ENCODE data around the gene PBX2. TPM values are rescaled to one million over a fixed set of nuclear protein-coding genes. Genes with fewer than 3 reads are reported as not detected.
"Not testable (repeated sequence)": the region's sequence is repeated elsewhere in the genome, so short reads cannot be mapped to it uniquely, and the experiment has no call there.

The PBX2 gene, protein sequence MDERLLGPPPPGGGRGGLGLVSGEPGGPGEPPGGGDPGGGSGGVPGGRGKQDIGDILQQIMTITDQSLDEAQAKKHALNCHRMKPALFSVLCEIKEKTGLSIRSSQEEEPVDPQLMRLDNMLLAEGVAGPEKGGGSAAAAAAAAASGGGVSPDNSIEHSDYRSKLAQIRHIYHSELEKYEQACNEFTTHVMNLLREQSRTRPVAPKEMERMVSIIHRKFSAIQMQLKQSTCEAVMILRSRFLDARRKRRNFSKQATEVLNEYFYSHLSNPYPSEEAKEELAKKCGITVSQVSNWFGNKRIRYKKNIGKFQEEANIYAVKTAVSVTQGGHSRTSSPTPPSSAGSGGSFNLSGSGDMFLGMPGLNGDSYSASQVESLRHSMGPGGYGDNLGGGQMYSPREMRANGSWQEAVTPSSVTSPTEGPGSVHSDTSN
- 82.6 and 84.4 TPM in 2 replicates for total RNA-seq

- intact Hi-C loops (cut with micrococcal nuclease), result loop anchor here (1.0 to 10.0 kb wide), 3 partner anchors 12 to 1845 kb away; partner anchors contain the start of genes ATF6B, RNF5 and RPP21
These were observed at the start of gene PBX2 for GRCh38 chr6:32190054-32190851. TSS of gene PBX2 (minus strand) at chr6:32190202. CDS start at chr6:32189915, 287 bp downstream.

- intact Hi-C loops (cut with micrococcal nuclease), result no loop called here
These were observed 49.5 kb upstream of the PBX2 start for GRCh38 chr6:32239462-32239861.

- intact Hi-C loops (cut with micrococcal nuclease), result no loop called here
These were observed 44.9 kb upstream of the PBX2 start for GRCh38 chr6:32234934-32235333.

- intact Hi-C loops (cut with micrococcal nuclease), result no loop called here
These were observed 36.4 kb upstream of the PBX2 start for GRCh38 chr6:32226434-32226833.

GRCh38 chr6:32224696-32225095, 34.7 kb upstream of the PBX2 start:
- intact Hi-C loops (cut with micrococcal nuclease), result no loop called here

DNA sequence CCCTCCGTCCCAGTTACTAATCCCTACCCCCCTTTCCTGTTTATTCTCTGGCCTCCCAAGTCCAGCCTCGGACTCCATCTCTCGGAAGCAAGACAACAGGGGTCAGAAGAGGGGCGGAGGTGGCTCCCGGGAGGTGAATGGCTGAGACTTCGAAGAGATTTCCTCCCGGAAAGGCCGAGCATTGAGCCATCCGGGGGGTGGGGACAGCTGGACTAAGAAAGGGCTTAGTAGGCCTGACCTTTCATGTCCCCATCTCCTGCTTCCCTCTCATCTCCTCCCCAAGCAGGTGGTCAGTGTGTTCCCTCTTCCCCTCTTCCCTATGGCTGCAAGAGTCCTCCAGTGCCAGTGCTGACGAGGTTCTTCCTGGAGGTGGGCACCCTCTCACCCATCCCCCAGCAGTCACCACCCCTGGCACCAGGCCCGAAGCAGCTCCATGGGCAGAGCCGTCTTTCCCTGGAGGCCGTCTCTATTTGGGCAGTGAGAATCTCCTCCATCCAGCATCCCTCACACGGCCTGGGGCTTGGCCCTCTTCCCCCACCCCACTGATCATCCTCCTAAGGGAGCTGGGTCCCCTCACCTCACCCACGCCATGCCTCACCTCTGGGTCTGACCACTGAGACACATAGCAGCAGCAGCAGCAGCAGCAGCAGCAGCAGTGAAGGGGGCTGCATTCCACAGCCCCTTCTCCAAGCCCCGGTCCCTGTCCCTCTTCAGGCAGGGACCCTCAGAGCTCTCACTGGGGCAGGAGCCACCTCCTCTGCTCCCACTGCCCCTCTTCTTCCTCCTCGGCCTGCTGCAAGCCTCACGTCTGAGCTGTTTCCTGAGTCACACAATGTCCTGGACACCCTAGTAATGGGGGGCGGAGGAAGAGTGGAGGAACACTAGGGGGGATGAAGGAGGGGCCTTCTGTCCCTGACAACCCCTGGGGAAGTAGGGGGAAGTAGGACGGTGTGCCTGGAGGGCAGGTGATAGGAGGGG, 33.5 kb upstream of the PBX2 start, which contains the start of gene NOTCH4:
NOTCH4 (minus strand) TSS at position 810 of the 978 bp plus-strand sequence; CDS start at position 671, 139 bp downstream.
- intact Hi-C loops (cut with micrococcal nuclease), result no loop called here

GRCh38 chr6:32222333-32223230, 32.6 kb upstream of the PBX2 start:
- intact Hi-C loops (cut with micrococcal nuclease), result no loop called here

DNA sequence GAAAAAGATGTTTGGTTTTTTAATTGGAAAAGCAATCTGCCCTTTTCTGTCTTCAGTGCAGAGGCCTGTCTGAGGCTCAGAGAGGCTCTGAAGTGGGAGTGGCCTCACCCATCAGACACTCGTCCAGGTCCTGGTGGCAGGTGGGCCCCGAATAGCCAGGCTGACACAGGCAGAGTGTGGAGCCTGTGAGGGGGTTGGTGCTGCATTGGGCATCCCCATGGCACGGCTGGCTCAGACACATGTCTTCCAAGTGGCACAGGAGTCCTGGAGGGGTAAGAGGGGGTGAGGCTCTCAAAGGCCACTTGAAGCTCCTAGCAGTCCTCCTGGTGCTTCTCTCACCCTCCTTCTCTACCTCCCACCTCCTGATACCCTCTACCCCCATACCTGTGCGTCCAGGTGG, 30.0 kb upstream of the PBX2 start:
- intact Hi-C loops (cut with micrococcal nuclease), result no loop called here

DNA sequence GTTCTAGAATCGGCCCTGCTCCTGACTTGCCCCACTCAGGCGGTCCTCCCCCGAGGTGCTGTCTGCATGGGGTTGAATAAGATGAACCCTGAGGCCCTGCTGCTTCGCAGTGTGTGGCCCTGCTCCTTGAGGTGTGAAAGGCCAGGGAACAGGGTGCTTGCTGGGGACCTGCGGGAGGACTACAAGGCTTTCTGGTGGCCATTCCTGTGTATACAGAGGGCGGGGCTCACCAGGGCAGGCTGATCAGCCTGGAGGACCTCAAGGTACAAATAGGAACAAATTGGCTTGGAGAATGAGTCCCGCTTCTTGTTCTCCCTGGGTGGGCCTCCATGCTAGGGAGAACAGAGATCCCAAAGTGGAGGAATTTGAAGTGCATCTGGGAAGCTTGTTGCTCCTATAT, 28.2 kb upstream of the PBX2 start:
- intact Hi-C loops (cut with micrococcal nuclease), result no loop called here

GRCh38 chr6:32216998-32217397, 27.0 kb upstream of the PBX2 start:
- intact Hi-C loops (cut with micrococcal nuclease), result no loop called here

- intact Hi-C loops (cut with micrococcal nuclease), result no loop called here
These were observed 26.3 kb upstream of the PBX2 start for GRCh38 chr6:32216285-32216684.

GRCh38 chr6:32215617-32216016, 25.6 kb upstream of the PBX2 start:
- intact Hi-C loops (cut with micrococcal nuclease), result no loop called here

GRCh38 chr6:32214126-32214525, 24.1 kb upstream of the PBX2 start:
- intact Hi-C loops (cut with micrococcal nuclease), result no loop called here

DNA sequence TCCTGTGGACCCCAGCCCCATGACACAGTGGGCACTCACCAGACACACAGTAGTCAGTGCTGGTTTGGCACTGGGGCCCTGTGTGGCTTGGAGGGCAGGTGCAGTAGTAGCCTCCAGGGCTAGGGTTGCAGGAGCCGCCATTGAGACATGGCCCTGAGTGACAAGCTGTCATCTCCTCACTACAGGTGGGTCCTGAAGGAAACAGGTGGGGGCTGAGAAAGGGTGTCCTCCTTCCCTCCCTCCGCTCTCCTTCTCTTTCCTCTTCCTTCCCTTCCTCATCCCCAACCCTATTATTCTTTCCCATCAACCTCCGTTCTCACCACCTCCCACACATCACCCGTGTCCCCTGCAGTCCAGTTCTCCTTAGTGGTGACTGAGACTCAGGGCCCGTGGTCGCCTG, 23.6 kb upstream of the PBX2 start:
- intact Hi-C loops (cut with micrococcal nuclease), result no loop called here

DNA sequence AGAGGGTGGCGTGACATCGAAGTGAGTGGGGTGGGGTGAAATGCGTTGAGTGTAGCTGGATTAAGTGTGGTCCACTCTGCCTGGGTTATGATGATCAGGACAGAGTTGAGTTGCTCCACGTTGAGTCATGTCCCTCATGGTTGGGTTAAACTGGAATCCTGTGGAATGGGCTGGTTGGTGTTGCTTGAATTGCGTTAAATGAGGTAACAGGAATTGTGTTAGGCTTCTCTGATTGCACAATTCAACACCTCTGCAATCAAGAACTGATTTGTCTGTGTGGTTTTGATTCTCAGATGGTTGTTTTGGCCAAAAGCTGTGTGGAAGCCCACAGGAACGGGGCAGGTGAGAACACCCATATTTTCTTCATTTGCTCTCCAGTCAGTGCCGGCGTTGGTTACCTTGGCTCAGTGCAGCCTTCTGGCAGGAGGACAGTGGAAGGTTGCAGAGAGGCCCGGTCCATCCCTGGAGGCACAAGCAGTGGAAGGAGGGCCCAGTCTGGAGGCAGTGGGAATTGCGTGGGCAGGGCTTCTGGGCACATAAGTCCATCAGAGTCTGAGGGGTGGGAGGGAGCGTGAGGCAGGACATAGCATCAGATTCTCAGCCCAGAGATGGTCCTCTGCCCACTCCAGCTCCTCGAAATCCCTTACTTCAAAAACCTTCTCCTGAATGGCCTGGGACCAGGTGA, 22.2 kb upstream of the PBX2 start:
- intact Hi-C loops (cut with micrococcal nuclease), result no loop called here

DNA sequence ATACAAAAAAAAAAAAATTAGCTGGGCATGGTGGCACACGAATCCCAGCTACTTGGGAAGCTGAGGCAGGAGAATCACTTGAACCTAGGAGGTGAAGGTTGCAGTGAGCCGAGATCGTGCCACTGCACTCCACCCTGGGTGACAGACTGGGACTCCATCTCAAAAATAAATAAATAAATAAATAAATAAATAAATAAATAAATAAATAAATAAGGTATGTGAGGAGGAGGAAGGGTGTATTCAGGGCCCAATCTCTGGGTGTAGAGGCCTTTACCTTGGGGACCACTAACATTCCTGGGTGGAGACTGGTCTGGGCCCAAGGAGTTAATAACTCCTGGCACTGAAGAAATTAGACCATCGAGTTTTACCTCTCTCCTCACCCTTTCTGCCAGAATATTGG, 21.4 kb upstream of the PBX2 start:
- intact Hi-C loops (cut with micrococcal nuclease), result not testable (repeated sequence)

- intact Hi-C loops (cut with micrococcal nuclease), result no loop called here
These were observed 20.2 kb upstream of the PBX2 start for GRCh38 chr6:32210191-32210601.

DNA sequence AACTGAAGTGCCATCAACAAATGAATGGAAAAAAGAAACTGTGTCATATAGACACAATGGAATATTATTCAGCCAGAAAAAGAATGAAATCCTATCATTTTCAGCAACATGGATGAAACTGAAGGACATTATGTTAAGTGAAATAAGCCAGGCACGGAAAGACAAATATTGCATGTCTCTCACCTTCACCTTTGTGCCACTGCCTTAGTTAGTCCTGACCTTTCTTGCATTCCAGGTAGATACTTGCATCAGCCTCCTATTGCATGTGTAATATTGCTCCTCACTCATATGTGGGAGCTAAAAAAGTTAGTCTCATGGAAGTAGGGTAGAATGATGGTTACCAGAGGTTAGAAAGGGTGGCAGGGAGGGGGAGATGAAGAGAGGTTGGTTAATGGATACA, 19.0 kb upstream of the PBX2 start:
- intact Hi-C loops (cut with micrococcal nuclease), result no loop called here

DNA sequence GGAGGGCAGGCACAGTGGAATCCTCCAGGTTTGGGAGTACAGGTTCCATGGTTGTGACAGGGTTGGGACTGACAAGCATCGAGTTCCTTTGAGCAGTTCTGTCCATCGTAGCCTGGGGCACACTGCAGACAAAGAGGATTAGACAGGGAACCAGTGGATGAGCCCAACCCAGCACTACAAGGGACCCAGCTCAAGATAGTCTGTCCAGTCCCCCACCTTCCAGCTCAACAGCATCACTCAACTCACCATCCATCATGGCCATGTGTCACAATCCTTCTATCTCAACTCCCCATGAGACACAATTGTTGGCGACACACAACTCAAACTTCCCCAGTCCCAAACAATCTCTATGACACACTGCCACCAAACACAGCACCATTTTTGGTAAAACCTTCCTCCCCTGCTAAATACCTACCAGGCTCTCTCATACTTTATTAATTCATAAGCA, 14.3 kb upstream of the PBX2 start:
- intact Hi-C loops (cut with micrococcal nuclease), result no loop called here
